ENCODE results near the gene CFAP74. TPM values are rescaled to one million over a fixed set of nuclear protein-coding genes. Genes with fewer than 3 reads are reported as not detected.

CFAP74 gene
- total and polyA plus RNA-seq, 2 of the 13 experiments (the other 11 are each of a cell fraction or from before 2014, with no cell fraction given), result 0.27 to 0.62 TPM

- TF ChIP-seq PAX8 (CRISPR knock-in tag; IDR thresholded peaks at IDR 0.05; ENCODE audit: borderline replicate concordance) (no peak), ZNF24 (IDR thresholded peaks at IDR 0.05) (no peak), GTF2F1 (IDR thresholded peaks at IDR 0.05; ENCODE audit: low read length) (no peak), SIN3A (IDR thresholded peaks at IDR 0.05; ENCODE audit: borderline replicate concordance, low read depth, low read length) (peak; percentile 40; the same call in 1 of the 2 replicates), ZNF558 (CRISPR knock-in tag; IDR thresholded peaks at IDR 0.05; ENCODE audit: borderline replicate concordance) (no peak), SMAD3 (CRISPR knock-in tag; IDR thresholded peaks at IDR 0.05) (no peak; the same call in 1 of the 2 replicates), ELF3 (CRISPR knock-in tag; IDR thresholded peaks at IDR 0.05) (peak; percentile 34; the same call in 1 of the 2 replicates), THYN1 (CRISPR knock-in tag; IDR thresholded peaks at IDR 0.05; ENCODE audit: borderline replicate concordance, low read depth) (no peak), ARNTL (CRISPR knock-in tag; IDR thresholded peaks at IDR 0.05) (no peak), HNRNPLL (IDR thresholded peaks at IDR 0.05; ENCODE audit: low read depth, low read length, poor library complexity, severe bottlenecking) (no peak), HNRNPUL1 (IDR thresholded peaks at IDR 0.05; ENCODE audit: low read depth, low read length) (no peak), TIGD3 (CRISPR knock-in tag; IDR thresholded peaks at IDR 0.05; ENCODE audit: borderline replicate concordance) (no peak), SOX5 (CRISPR knock-in tag; IDR thresholded peaks at IDR 0.05; ENCODE audit: borderline replicate concordance) (0 out of 2 replicates have a peak, but pooled peaks have one; percentile 12), GTF3A (CRISPR knock-in tag; conservative IDR thresholded peaks at IDR 0.05) (0 out of 2 replicates have a peak, but pooled peaks have one; percentile 40), ZNF710 (CRISPR knock-in tag; IDR thresholded peaks at IDR 0.05; ENCODE audit: borderline replicate concordance) (no peak), TEAD2 (CRISPR knock-in tag; IDR thresholded peaks at IDR 0.05) (no peak), ZNF510 (CRISPR knock-in tag; IDR thresholded peaks at IDR 0.05; ENCODE audit: low read depth) (no peak), IRX3 (CRISPR knock-in tag; IDR thresholded peaks at IDR 0.05; ENCODE audit: borderline replicate concordance, low read depth) (no peak), TBL1XR1 (IDR thresholded peaks at IDR 0.05; ENCODE audit: borderline replicate concordance, low read length, partially characterized antibody) (no peak), NFKBIZ (CRISPR knock-in tag; IDR thresholded peaks at IDR 0.05) (no peak), ONECUT2 (CRISPR knock-in tag; IDR thresholded peaks at IDR 0.05) (peak; percentile 43), ARID5B (CRISPR knock-in tag; IDR thresholded peaks at IDR 0.05) (peak; percentile 49; the same call in 1 of the 2 replicates)
Observed at GRCh38 chr1:1943834-1944570, 59.6 kb downstream of the CFAP74 start (continued).

Data from HepG2 (cell line).